ENCODE results near the gene MLX.
"Not testable (repeated sequence)": the region's sequence is repeated elsewhere in the genome, so short reads cannot be mapped to it uniquely, and the experiment has no call there.

Gene MLX

GRCh38 chr17:42537156-42537805, 29.6 kb upstream of the MLX start:
- H3K9me3 ChIP-seq (replicated peaks; ENCODE audit: insufficient read depth, low read length), result no peaks in the 10 kb centered on the region
- peak overlapping the region; percentile 30; the same call in 1 of the 2 replicates for H2AFZ ChIP-seq (ENCODE audit: low read length)
- no peaks in the 10 kb centered on the region for H3K36me3 ChIP-seq (replicated peaks; ENCODE audit: insufficient read depth, low read length)
- peaks cover 15% of the 10 kb centered on the region for H3K79me2 ChIP-seq (ENCODE audit: low read length)
- TF ChIP-seq EZH2phosphoT487 (IDR thresholded peaks at IDR 0.05; ENCODE audit: low read length), result no peak
- TF ChIP-seq CTCF (IDR thresholded peaks at IDR 0.05; ENCODE audit: low read length), result no peak
- TF ChIP-seq EZH2 (optimal IDR thresholded peaks at IDR 0.05; ENCODE audit: low read depth, low read length), result no peak
- H3K9ac ChIP-seq (ENCODE audit: low read length), result peak overlapping the region; percentile 58
- no peaks in the 10 kb centered on the region for H4K20me1 ChIP-seq (ENCODE audit: insufficient read depth, low read length)
- peak overlapping the region; percentile 99 for H3K4me2 ChIP-seq (ENCODE audit: low read depth, low read length)
- H3K4me3 ChIP-seq (ENCODE audit: low read length), result peak overlapping the region; percentile 72
- peaks cover 12% of the 10 kb centered on the region for H3K4me1 ChIP-seq (ENCODE audit: low read length)
- H3F3A ChIP-seq (ENCODE audit: insufficient read depth, low read length), result peaks cover 5% of the 10 kb centered on the region; the same call in 1 of the 2 replicates
- H3K27me3 ChIP-seq (replicated peaks; ENCODE audit: insufficient read depth, low read length), result no peaks in the 10 kb centered on the region
- DNase-seq, result no peak
- H3K27ac ChIP-seq (ENCODE audit: low read length), result peak overlapping the region; percentile 50; the same call in 1 of the 2 replicates
- no peaks in the 10 kb centered on the region for H3K9me2 ChIP-seq (replicated peaks; ENCODE audit: insufficient read depth, low read length)

- H4K20me1 ChIP-seq (ENCODE audit: insufficient read depth, low read length), result no peaks in the 10 kb centered on the region
- H3K36me3 ChIP-seq (replicated peaks; ENCODE audit: insufficient read depth, low read length), result no peaks in the 10 kb centered on the region
- no peak overlapping the region for H2AFZ ChIP-seq (ENCODE audit: low read length)
- H3K4me2 ChIP-seq (ENCODE audit: low read depth, low read length), result no peak overlapping the region
- TF ChIP-seq CTCF (IDR thresholded peaks at IDR 0.05; ENCODE audit: low read length) (no peak), EZH2phosphoT487 (IDR thresholded peaks at IDR 0.05; ENCODE audit: low read length) (no peak), EZH2 (optimal IDR thresholded peaks at IDR 0.05; ENCODE audit: low read depth, low read length) (no peak)
- peaks cover 5% of the 10 kb centered on the region; the same call in 1 of the 2 replicates for H3F3A ChIP-seq (ENCODE audit: insufficient read depth, low read length)
- no peaks in the 10 kb centered on the region for H3K27me3 ChIP-seq (replicated peaks; ENCODE audit: insufficient read depth, low read length)
- no peaks in the 10 kb centered on the region for H3K9me2 ChIP-seq (replicated peaks; ENCODE audit: insufficient read depth, low read length)
- H3K9me3 ChIP-seq (replicated peaks; ENCODE audit: insufficient read depth, low read length), result no peaks in the 10 kb centered on the region
- no peak for DNase-seq
- H3K4me3 ChIP-seq (ENCODE audit: low read length), result no peak overlapping the region
- H3K4me1 ChIP-seq (ENCODE audit: low read length), result peaks cover 12% of the 10 kb centered on the region
- H3K27ac ChIP-seq (ENCODE audit: low read length), result no peak overlapping the region
- H3K79me2 ChIP-seq (ENCODE audit: low read length), result peaks cover 15% of the 10 kb centered on the region
- no peak overlapping the region for H3K9ac ChIP-seq (ENCODE audit: low read length)
These were observed 29.0 kb upstream of the MLX start for GRCh38 chr17:42537826-42538451.

GRCh38 chr17:42538482-42538881, 28.4 kb upstream of the MLX start:
- Histone ChIP-seq H4K20me1 (ENCODE audit: insufficient read depth, low read length) (no peaks in the 10 kb centered on the region), H2AFZ (ENCODE audit: low read length) (no peak overlapping the region), H3K36me3 (replicated peaks; ENCODE audit: insufficient read depth, low read length) (no peaks in the 10 kb centered on the region), H3K4me1 (ENCODE audit: low read length) (peaks cover 12% of the 10 kb centered on the region), H3K9ac (ENCODE audit: low read length) (no peak overlapping the region), H3K27ac (ENCODE audit: low read length) (no peak overlapping the region), H3K9me3 (replicated peaks; ENCODE audit: insufficient read depth, low read length) (no peaks in the 10 kb centered on the region), H3K79me2 (ENCODE audit: low read length) (peaks cover 15% of the 10 kb centered on the region), H3F3A (ENCODE audit: insufficient read depth, low read length) (peaks cover 5% of the 10 kb centered on the region; the same call in 1 of the 2 replicates), H3K27me3 (replicated peaks; ENCODE audit: insufficient read depth, low read length) (no peaks in the 10 kb centered on the region), H3K4me3 (ENCODE audit: low read length) (no peak overlapping the region), H3K4me2 (ENCODE audit: low read depth, low read length) (no peak overlapping the region), H3K9me2 (replicated peaks; ENCODE audit: insufficient read depth, low read length) (no peaks in the 10 kb centered on the region)
- no peak for DNase-seq
- TF ChIP-seq EZH2 (optimal IDR thresholded peaks at IDR 0.05; ENCODE audit: low read depth, low read length) (no peak), CTCF (IDR thresholded peaks at IDR 0.05; ENCODE audit: low read length) (no peak), EZH2phosphoT487 (IDR thresholded peaks at IDR 0.05; ENCODE audit: low read length) (no peak)

- H3K9me2 ChIP-seq (replicated peaks; ENCODE audit: insufficient read depth, low read length); H3K27me3 ChIP-seq (replicated peaks; ENCODE audit: insufficient read depth, low read length); H2AFZ ChIP-seq (ENCODE audit: low read length); H4K20me1 ChIP-seq (ENCODE audit: insufficient read depth, low read length); H3K36me3 ChIP-seq (replicated peaks; ENCODE audit: insufficient read depth, low read length); DNase-seq; H3K27ac ChIP-seq (ENCODE audit: low read length); H3K9me3 ChIP-seq (replicated peaks; ENCODE audit: insufficient read depth, low read length); H3K9ac ChIP-seq (ENCODE audit: low read length); H3F3A ChIP-seq (ENCODE audit: insufficient read depth, low read length); H3K4me3 ChIP-seq (ENCODE audit: low read length); H3K4me2 ChIP-seq (ENCODE audit: low read depth, low read length); H3K4me1 ChIP-seq (ENCODE audit: low read length): not testable (repeated sequence)
- peaks cover 14% of the 10 kb centered on the region for H3K79me2 ChIP-seq (ENCODE audit: low read length)
These were observed 26.3 kb upstream of the MLX start for GRCh38 chr17:42540558-42540957.
